ENCODE measurements around the gene DDR1.

The DDR1 gene

GRCh38 chr6:30839671-30840070, 44.6 kb upstream of the DDR1 start:
- TF ChIP-seq CTCF (conservative IDR thresholded peaks at IDR 0.05; ENCODE audit: low read depth, low read length), result no peak
- DNase-seq (ENCODE audit: low read depth), result no peak
- H3K4me3 ChIP-seq (ENCODE audit: low read length), result no peak overlapping the region

- TF ChIP-seq CTCF (conservative IDR thresholded peaks at IDR 0.05; ENCODE audit: low read depth, low read length), result no peak
- H3K4me3 ChIP-seq (ENCODE audit: low read length), result no peak overlapping the region
- no peak for DNase-seq (ENCODE audit: low read depth)
Measured at GRCh38 chr6:30840084-30840934, 44.0 kb upstream of the DDR1 start.

- DNase-seq (ENCODE audit: low read depth), result no peak
- TF ChIP-seq CTCF (conservative IDR thresholded peaks at IDR 0.05; ENCODE audit: low read depth, low read length), result no peak
- no peak overlapping the region for H3K4me3 ChIP-seq (ENCODE audit: low read length)
Measured at GRCh38 chr6:30840935-30841643, 43.2 kb upstream of the DDR1 start.

GRCh38 chr6:30841644-30842504, 42.4 kb upstream of the DDR1 start:
- no peak for TF ChIP-seq CTCF (conservative IDR thresholded peaks at IDR 0.05; ENCODE audit: low read depth, low read length)
- no peak for DNase-seq (ENCODE audit: low read depth)
- H3K4me3 ChIP-seq (ENCODE audit: low read length), result no peak overlapping the region

- TF ChIP-seq CTCF (conservative IDR thresholded peaks at IDR 0.05; ENCODE audit: low read depth, low read length), result no peak
- no peak for DNase-seq (ENCODE audit: low read depth)
- H3K4me3 ChIP-seq (ENCODE audit: low read length), result no peak overlapping the region
Measured at GRCh38 chr6:30842754-30843610, 41.3 kb upstream of the DDR1 start.

GRCh38 chr6:30843611-30843998, 40.7 kb upstream of the DDR1 start:
- no peak for TF ChIP-seq CTCF (conservative IDR thresholded peaks at IDR 0.05; ENCODE audit: low read depth, low read length)
- no peak for DNase-seq (ENCODE audit: low read depth)
- no peak overlapping the region for H3K4me3 ChIP-seq (ENCODE audit: low read length)

All from retinal pigment epithelial cell (primary cell).